ENCODE results near the gene TRMT2A.

DNA sequence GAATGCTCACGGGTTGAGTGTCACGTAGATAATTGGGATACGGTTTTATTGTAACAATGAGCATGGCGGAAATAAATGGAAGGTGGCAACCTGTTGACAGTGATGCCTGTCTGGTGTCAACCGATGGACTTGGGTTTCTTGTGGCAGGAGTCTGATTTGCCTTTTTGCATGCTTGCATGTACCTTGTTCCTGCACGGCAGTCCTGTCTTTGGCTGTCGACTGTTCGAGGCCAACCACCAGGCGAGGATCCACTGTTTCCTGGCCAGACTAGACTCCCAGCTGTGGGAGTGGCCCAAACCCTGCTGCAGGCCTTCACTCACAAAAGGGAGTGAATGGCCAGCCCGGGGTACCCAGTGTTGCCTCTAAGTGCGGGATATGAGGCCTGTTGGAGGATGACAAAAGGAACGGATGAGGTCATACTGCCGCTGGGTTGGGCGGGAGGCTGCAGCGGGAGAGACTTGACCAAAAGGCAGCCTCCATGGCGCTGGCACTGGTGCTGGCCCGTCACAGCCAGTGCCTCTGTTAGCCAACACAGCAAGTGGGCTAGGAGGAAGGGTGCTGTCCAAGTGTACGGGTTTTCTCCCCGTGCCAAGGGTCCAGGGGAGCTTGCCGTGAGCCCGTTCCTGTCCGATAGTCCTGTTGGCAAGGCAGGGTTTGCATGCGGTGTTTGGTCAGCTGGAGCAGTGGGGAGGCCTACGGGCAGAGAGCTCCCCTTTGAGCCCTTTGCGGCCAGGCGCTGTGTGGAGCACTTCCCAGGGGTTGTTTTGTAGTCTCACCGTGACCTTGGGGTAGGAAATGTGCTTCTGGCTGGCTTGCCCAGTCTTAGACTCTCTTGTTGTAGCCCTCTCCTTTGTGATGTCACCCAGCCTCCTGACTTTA is 36.0 kb downstream of the TRMT2A start:
- no peak for TF ChIP-seq CTCF (IDR thresholded peaks at IDR 0.05; ENCODE audit: low read depth, low read length)
- no peak for TF ChIP-seq EZH2phosphoT487 (IDR thresholded peaks at IDR 0.05; ENCODE audit: low read depth)
